ENCODE results near the gene TCF3.

TCF3 gene

GRCh38 chr19:1613808-1614570, 38.4 kb downstream of the TCF3 start:
- no peak overlapping the region for H3K4me3 ChIP-seq (ENCODE audit: low read depth, low read length)
- DNase-seq (ENCODE audit: low read depth), result no peak
- TF ChIP-seq CTCF (IDR thresholded peaks at IDR 0.05; ENCODE audit: low read depth, low read length, missing control alignments), result no peak

GRCh38 chr19:1613146-1613545, 39.3 kb downstream of the TCF3 start:
- no peak for TF ChIP-seq CTCF (IDR thresholded peaks at IDR 0.05; ENCODE audit: low read depth, low read length, missing control alignments)

GRCh38 chr19:1612114-1613086, 40.0 kb downstream of the TCF3 start:
- DNase-seq (ENCODE audit: low read depth), result no peak
- H3K4me3 ChIP-seq (ENCODE audit: low read depth, low read length), result no peak overlapping the region
- TF ChIP-seq CTCF (IDR thresholded peaks at IDR 0.05; ENCODE audit: low read depth, low read length, missing control alignments), result no peak

More at GRCh38 chr19:1613146-1613545, 39.3 kb downstream of the TCF3 start:
- DNase-seq (ENCODE audit: low read depth), result no peak
- H3K4me3 ChIP-seq (ENCODE audit: low read depth, low read length), result no peak overlapping the region

GRCh38 chr19:1611353-1611752, 41.1 kb downstream of the TCF3 start:
- no peak for TF ChIP-seq CTCF (IDR thresholded peaks at IDR 0.05; ENCODE audit: low read depth, low read length, missing control alignments)
- no peak overlapping the region for H3K4me3 ChIP-seq (ENCODE audit: low read depth, low read length)
- no peak for DNase-seq (ENCODE audit: low read depth)

GRCh38 chr19:1610579-1610978, 41.8 kb downstream of the TCF3 start:
- DNase-seq (ENCODE audit: low read depth), result no peak
- TF ChIP-seq CTCF (IDR thresholded peaks at IDR 0.05; ENCODE audit: low read depth, low read length, missing control alignments), result no peak
- no peak overlapping the region for H3K4me3 ChIP-seq (ENCODE audit: low read depth, low read length)

- DNase-seq (ENCODE audit: low read depth), result no peak
- TF ChIP-seq CTCF (IDR thresholded peaks at IDR 0.05; ENCODE audit: low read depth, low read length, missing control alignments), result no peak
- H3K4me3 ChIP-seq (ENCODE audit: low read depth, low read length), result no peak overlapping the region
Observed at GRCh38 chr19:1609680-1610474, 42.5 kb downstream of the TCF3 start.

Measured in GM12864 (cell line).